Stimulated activated naive CD8-positive, alpha-beta T cell treated with anti-CD3 and anti-CD28 coated beads, Interleukin-15, amount 100 ng/mL, for 72 hours (primary cell): ENCODE data around the gene TIE1.
"Not testable (repeated sequence)": the region's sequence is repeated elsewhere in the genome, so short reads cannot be mapped to it uniquely, and the experiment has no call there.

Experiments
- ATAC-seq: fragments of 150-1000 bp; cut with Tn5 transposase; 2 replicates; pipeline ENCODE4 v1.10.0; 2021; ENCODE audit warnings: mild to moderate bottlenecking, moderate library complexity
- DNase-seq, 2 donors: peaks; one replicate each; pipeline ENCODE4 v3.0.0; 2021 to 2022
- H3K27ac Mint-ChIP-seq, 2 donors: one replicate each; pipeline ENCODE4 v1.8.0; 2022; ENCODE audit warnings: mild to moderate bottlenecking in 2 of 2, mixed read lengths in 2 of 2, moderate library complexity in 2 of 2
- H3K27me3 Mint-ChIP-seq: one replicate; pipeline ENCODE4 v1.8.0; 2022; ENCODE audit warnings: mixed read lengths
- H3K4me1 Mint-ChIP-seq: one replicate; pipeline ENCODE4 v1.8.0; 2022; ENCODE audit warnings: mild to moderate bottlenecking, mixed read lengths
- H3K4me3 Mint-ChIP-seq, 2 donors: one replicate each; pipeline ENCODE4 v1.8.0; 2022; ENCODE audit warnings: mild to moderate bottlenecking in 2 of 2, mixed read lengths in 2 of 2, moderate library complexity in 1 of 2
- H3K9me3 Mint-ChIP-seq, 2 donors: one replicate each; pipeline ENCODE4 v1.8.0; 2022; ENCODE audit warnings: mixed read lengths in 2 of 2

TIE1 gene

GRCh38 chr1:43366179-43366578, 65.4 kb downstream of the TIE1 start:
- Mint-ChIP-seq H3K9me3 (no peaks in the 10 kb centered on the region), H3K27me3 (no peaks in the 10 kb centered on the region), H3K4me1 (peaks cover 78% of the 10 kb centered on the region), H3K27ac (peak overlapping the region; percentile 3 to 69), H3K4me3 (peak overlapping the region; percentile 88 to 90)
- DNase-seq (no peak), ATAC-seq (no peak)

GRCh38 chr1:43366601-43367025, 65.8 kb downstream of the TIE1 start:
- peaks cover 73% of the 10 kb centered on the region for H3K4me1 Mint-ChIP-seq
- ATAC-seq (no peak), DNase-seq (no peak)
- no peaks in the 10 kb centered on the region for H3K27me3 Mint-ChIP-seq
- peak overlapping the region; percentile 80 to 96 for H3K27ac Mint-ChIP-seq
- no peaks in the 10 kb centered on the region for H3K9me3 Mint-ChIP-seq
- H3K4me3 Mint-ChIP-seq = peak overlapping the region; percentile 88 to 90

GRCh38 chr1:43367026-43367903, 66.5 kb downstream of the TIE1 start:
- Mint-ChIP-seq H3K27ac (peak overlapping the region; percentile 80 to 96), H3K4me1 (peaks cover 67% of the 10 kb centered on the region), H3K4me3 (peak overlapping the region; percentile 88 to 90), H3K9me3 (no peaks in the 10 kb centered on the region), H3K27me3 (no peaks in the 10 kb centered on the region)
- ATAC-seq (peak; percentile 66), DNase-seq (peak; percentile 42 to 48)

DNA sequence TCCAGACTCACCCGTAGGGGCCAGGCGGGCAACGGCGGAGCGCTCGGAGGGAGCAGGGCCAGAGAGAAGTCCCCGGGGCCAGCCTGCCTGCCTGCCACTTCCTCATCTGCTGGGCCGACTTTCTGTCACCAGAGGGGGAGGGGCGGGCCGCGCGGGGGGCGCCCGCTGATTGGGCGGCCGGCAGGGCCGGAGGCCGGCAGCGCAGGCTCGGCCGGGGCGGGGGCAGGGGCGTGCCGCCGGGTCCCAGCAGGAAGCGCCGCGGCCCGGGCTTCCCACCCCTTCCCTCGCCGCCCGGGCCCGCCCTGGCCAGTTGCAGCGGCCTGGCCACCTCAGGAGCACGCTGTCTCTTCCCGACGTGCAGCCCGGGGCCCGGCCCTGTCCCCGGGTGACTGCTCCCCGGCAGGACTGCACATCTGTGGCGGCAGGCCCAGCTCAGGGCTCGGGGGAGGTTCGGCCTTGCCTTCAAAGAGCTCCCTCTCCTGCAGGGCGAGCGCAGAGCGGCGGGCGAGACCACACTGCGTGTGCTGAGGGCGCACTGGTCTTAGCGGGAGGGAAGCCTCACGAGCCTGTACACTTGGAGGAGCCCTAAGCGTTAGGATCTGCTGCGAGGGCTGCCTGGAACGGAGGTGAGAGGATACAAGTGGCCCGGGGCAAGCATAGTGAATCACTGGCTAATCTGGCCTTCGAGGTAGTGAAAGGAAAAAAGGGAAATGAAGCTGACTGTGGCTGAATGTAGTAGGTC, 67.3 kb downstream of the TIE1 start, which contains the start of gene ELOVL1:
ELOVL1 (minus strand) TSS at position 108 of the 742 bp plus-strand sequence. CDS start 2,402 bp downstream, outside the sequence.
- Mint-ChIP-seq H3K4me1 (peaks cover 59% of the 10 kb centered on the region), H3K27ac (peak within 1 kb of the TSS; percentile 95 to 97), H3K9me3 (no peaks in the 10 kb centered on the region), H3K27me3 (no peaks in the 10 kb centered on the region), H3K4me3 (peak within 1 kb of the TSS; percentile 92 to 100)
- peak; percentile 86 to 87 for DNase-seq
- peak; percentile 86 for ATAC-seq

DNA sequence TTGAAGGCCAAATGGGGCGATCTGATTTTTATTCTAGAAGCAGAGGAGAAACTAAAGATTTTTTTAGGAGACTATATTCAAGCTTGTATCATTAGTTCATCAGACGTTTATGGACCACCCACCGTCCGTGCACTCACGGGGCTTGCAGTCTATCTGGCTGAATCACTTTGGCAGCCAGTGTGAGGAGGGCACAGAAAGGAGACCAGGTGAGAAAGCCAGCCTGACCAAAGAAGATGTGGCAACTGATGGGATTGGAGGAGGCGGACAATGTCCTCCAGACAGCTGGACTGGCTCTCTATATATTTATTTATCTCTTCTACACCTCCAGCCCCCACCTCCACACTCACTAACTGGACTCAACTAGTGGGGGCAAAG, 67.9 kb downstream of the TIE1 start:
- Mint-ChIP-seq H3K27ac (peak overlapping the region; percentile 16 to 97), H3K4me3 (peak overlapping the region; percentile 92 to 100), H3K9me3 (no peaks in the 10 kb centered on the region), H3K4me1 (peaks cover 53% of the 10 kb centered on the region), H3K27me3 (no peaks in the 10 kb centered on the region)
- ATAC-seq = no peak
- DNase-seq = no peak

DNA sequence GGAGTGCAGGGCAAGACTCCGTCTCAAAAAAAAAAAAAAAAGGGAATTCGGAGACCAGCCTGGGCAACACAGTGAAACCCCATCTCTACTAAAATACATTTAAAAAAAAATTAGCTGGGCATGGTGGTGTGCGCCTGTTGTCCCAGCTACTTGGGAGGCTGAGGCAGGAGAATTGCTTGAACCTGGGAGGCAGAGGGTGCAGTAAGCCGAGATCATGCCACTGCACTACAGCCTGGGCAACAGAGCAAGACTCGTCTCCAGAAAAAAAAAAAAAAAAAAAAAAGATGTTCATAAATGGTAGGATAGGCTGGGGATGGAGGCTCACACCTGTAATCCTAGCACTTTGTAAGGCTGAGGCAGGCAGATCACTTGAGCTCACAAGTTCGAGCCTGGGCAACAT, 69.0 kb downstream of the TIE1 start:
- H3K4me1 Mint-ChIP-seq = peaks cover 42% of the 10 kb centered on the region
- H3K27me3 Mint-ChIP-seq, H3K4me3 Mint-ChIP-seq, DNase-seq, ATAC-seq, H3K9me3 Mint-ChIP-seq, H3K27ac Mint-ChIP-seq: not testable (repeated sequence)

GRCh38 chr1:43370564-43370963, 69.8 kb downstream of the TIE1 start:
- Mint-ChIP-seq H3K4me3 (no peak overlapping the region), H3K9me3 (no peaks in the 10 kb centered on the region), H3K4me1 (peaks cover 34% of the 10 kb centered on the region), H3K27me3 (no peaks in the 10 kb centered on the region), H3K27ac (no peak overlapping the region)
- ATAC-seq (no peak), DNase-seq (no peak)

DNA sequence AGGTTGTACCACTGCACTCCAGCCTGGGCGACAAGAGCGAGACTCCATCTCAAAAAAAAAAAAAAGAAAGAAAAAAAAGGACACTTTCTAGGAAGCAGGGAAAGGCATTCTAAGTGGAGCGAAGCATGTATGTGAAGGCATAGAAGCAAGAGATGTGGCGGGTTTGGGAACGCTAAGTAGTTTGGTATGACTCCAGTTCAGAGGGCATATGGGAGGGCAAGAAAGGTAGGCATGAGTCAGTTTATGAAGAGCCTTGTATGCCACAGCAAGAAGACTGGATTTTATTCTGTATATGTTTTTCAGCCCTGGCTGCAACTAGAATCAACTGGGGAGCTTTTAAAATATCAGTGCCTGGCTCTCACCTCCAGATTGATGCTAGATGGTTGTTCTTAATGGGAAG, 71.4 kb downstream of the TIE1 start:
- DNase-seq (no peak), ATAC-seq (no peak)
- no peak overlapping the region for H3K27ac Mint-ChIP-seq

More for the DNA sequence above, 71.4 kb downstream of the TIE1 start:
- Mint-ChIP-seq H3K9me3 (no peaks in the 10 kb centered on the region), H3K4me3 (no peak overlapping the region), H3K27me3 (no peaks in the 10 kb centered on the region), H3K4me1 (peaks cover 18% of the 10 kb centered on the region)
